SK-N-SH treated with all-trans-retinoic acid at 6 μM for 48 hours (cell line): ENCODE data around the gene CMC1.

Experiments
- ARNTL ChIP-seq: fragments of 450-650 bp; formaldehyde crosslinking; IDR thresholded peaks from 2 replicates; pipeline ENCODE4 v1.5.0; 2020; ENCODE audit warnings: low read depth, mild to moderate bottlenecking, moderate library complexity, borderline replicate concordance
- CREB5 ChIP-seq: fragments of 250-450 bp; sonication (Bioruptor Pico); IDR thresholded peaks from 2 replicates; pipeline ENCODE4 v1.5.1; 2020; ENCODE audit warnings: low read depth, mild to moderate bottlenecking, moderate library complexity
- CSDC2 ChIP-seq: fragments of 250-450 bp; sonication (Bioruptor Pico); IDR thresholded peaks from 2 replicates; pipeline ENCODE4 v1.5.0; 2020; ENCODE audit warnings: mild to moderate bottlenecking, moderate library complexity
- CSRNP3 ChIP-seq: fragments of 250-450 bp; sonication (Bioruptor Pico); IDR thresholded peaks from 2 replicates; pipeline ENCODE4 v1.5.1; 2021; ENCODE audit warnings: mild to moderate bottlenecking, moderate library complexity
- PATZ1 ChIP-seq: fragments of 250-450 bp; sonication (Bioruptor Pico); IDR thresholded peaks from 2 replicates; pipeline ENCODE4 v1.8.0; 2020; ENCODE audit warnings: mild to moderate bottlenecking, moderate library complexity, borderline replicate concordance
- RARB ChIP-seq: fragments of 250-450 bp; sonication (Bioruptor Pico); IDR thresholded peaks from 2 replicates; pipeline ENCODE4 v1.8.0; 2021; ENCODE audit warnings: mild to moderate bottlenecking, moderate library complexity
- ZFP3 ChIP-seq: fragments of 250-450 bp; sonication (Bioruptor Pico); IDR thresholded peaks from 2 replicates; pipeline ENCODE4 v1.5.0; 2020; ENCODE audit warnings: mild to moderate bottlenecking, moderate library complexity
- ZFP30 ChIP-seq: fragments of 450-650 bp; formaldehyde crosslinking; IDR thresholded peaks from 2 replicates; pipeline ENCODE4 v1.5.0; 2022; ENCODE audit warnings: mild to moderate bottlenecking, moderate library complexity
- ZNF565 ChIP-seq: fragments of 450-650 bp; formaldehyde crosslinking; conservative IDR thresholded peaks from 2 replicates; pipeline ENCODE4 v1.5.0; 2020; ENCODE audit warnings: low read depth, mild to moderate bottlenecking, moderate library complexity
- ZNF8 ChIP-seq: fragments of 450-650 bp; formaldehyde crosslinking; IDR thresholded peaks from 2 replicates; pipeline ENCODE4 v1.5.0; 2020; ENCODE audit warnings: mild to moderate bottlenecking, moderate library complexity

GRCh38 chr3:28348265-28348628, 106.8 kb downstream of the CMC1 start:
- TF ChIP-seq CSRNP3 (CRISPR knock-in tag): no peak
- TF ChIP-seq CREB5 (CRISPR knock-in tag): no peak
- TF ChIP-seq ARNTL (CRISPR knock-in tag): no peak
- no peak for TF ChIP-seq PATZ1 (CRISPR knock-in tag)
- no peak for TF ChIP-seq ZFP3
- TF ChIP-seq ZNF8 (CRISPR knock-in tag): no peak
- TF ChIP-seq CSDC2 (CRISPR knock-in tag): no peak
- no peak for TF ChIP-seq ZNF565 (CRISPR knock-in tag)
- TF ChIP-seq RARB (CRISPR knock-in tag): no peak
- TF ChIP-seq ZFP30 (CRISPR knock-in tag): no peak
